Smooth muscle cell (in vitro differentiated cells): ENCODE data around the gene SPX. TPM values are rescaled to one million over a fixed set of nuclear protein-coding genes. Genes with fewer than 3 reads are reported as not detected.

Source experiments
- DNase-seq: peaks from one replicate; lab custom pipeline; 2025; ENCODE audit not compliant: unreplicated experiment; lab: John Stamatoyannopoulos, UW
- H2AFZ ChIP-seq: fragments of 200-600 bp; sonication (generic); 2 replicates; pipeline ENCODE4 v1.6.0; 2016; ENCODE audit warnings: antibody characterized with exemption, low read depth, mild to moderate bottlenecking
- H3F3A ChIP-seq: fragments of 200-600 bp; sonication (generic); 2 replicates; pipeline ENCODE4 v1.6.0; 2017; ENCODE audit warnings: antibody characterized with exemption, low read depth
- H3K27ac ChIP-seq: fragments of 200-600 bp; sonication (generic); 2 replicates; pipeline ENCODE4 v1.5.1; 2016; ENCODE audit warnings: low read depth, mild to moderate bottlenecking
- H3K27me3 ChIP-seq: fragments of 200-600 bp; sonication (generic); 2 replicates; pipeline ENCODE4 v1.6.1; 2016; ENCODE audit warnings: low read depth, mild to moderate bottlenecking
- H3K36me3 ChIP-seq: fragments of 200-600 bp; sonication (generic); 2 replicates; pipeline ENCODE4 v1.5.1; 2016; ENCODE audit warnings: low read depth
- H3K4me1 ChIP-seq: fragments of 200-600 bp; sonication (generic); 2 replicates; pipeline ENCODE4 v1.5.1; 2016; ENCODE audit warnings: low read depth
- H3K4me2 ChIP-seq: fragments of 200-600 bp; sonication (generic); 2 replicates; pipeline ENCODE4 v1.6.0; 2016; ENCODE audit warnings: mild to moderate bottlenecking
- H3K4me3 ChIP-seq: fragments of 200-600 bp; sonication (generic); 2 replicates; pipeline ENCODE4 v1.5.1; 2016; ENCODE audit warnings: mild to moderate bottlenecking
- H3K79me2 ChIP-seq: fragments of 200-600 bp; sonication (generic); 2 replicates; pipeline ENCODE4 v1.6.0; 2016; ENCODE audit warnings: low read depth, mild to moderate bottlenecking
- H3K9ac ChIP-seq: fragments of 200-600 bp; sonication (generic); 2 replicates; pipeline ENCODE4 v1.6.0; 2016; ENCODE audit warnings: low read depth
- H3K9me3 ChIP-seq: fragments of 200-600 bp; sonication (generic); replicated peaks from 2 replicates; pipeline ENCODE4 v1.5.1; 2016; ENCODE audit warnings: low read depth
- H4K20me1 ChIP-seq: fragments of 200-600 bp; sonication (generic); 2 replicates; pipeline ENCODE4 v1.6.0; 2016; ENCODE audit warnings: low read depth
- WGBS: methylation state at CpG from one replicate; pipeline ENCODE4 v1.1.7; 2016; ENCODE audit warnings: low lambda C conversion rate; 5-methylcytosine and 5-hydroxymethylcytosine counted together
- polyA plus RNA-seq: library from polyadenylated mRNA; unstranded; fragments of >200 nt; fragmentation: Nextera tagmentation; extraction: Ambion mirVana; gene quantifications from 2 replicates; pipeline ENCODE4 v1.2.1, GENCODE V29; 2016
- total RNA-seq: library from RNA; depleted of rRNA; stranded (reverse); fragments of >200 nt; gene quantifications from 2 replicates; pipeline ENCODE4 v1.2.3, GENCODE V29; 2014
- TF ChIP-seq, protein P1 (sequence below): fragments of 200-600 bp; sonication (generic); IDR thresholded peaks from 2 replicates; pipeline ENCODE4 v1.5.1; 2017; ENCODE audit warnings: borderline replicate concordance, mild to moderate bottlenecking, antibody characterized with exemption; ENCODE audit not compliant: insufficient read depth, poor library complexity, severe bottlenecking

Gene SPX
- total and polyA plus RNA-seq, 2 experiments from 2014 or later: 0.30 to 0.40 TPM

DNA sequence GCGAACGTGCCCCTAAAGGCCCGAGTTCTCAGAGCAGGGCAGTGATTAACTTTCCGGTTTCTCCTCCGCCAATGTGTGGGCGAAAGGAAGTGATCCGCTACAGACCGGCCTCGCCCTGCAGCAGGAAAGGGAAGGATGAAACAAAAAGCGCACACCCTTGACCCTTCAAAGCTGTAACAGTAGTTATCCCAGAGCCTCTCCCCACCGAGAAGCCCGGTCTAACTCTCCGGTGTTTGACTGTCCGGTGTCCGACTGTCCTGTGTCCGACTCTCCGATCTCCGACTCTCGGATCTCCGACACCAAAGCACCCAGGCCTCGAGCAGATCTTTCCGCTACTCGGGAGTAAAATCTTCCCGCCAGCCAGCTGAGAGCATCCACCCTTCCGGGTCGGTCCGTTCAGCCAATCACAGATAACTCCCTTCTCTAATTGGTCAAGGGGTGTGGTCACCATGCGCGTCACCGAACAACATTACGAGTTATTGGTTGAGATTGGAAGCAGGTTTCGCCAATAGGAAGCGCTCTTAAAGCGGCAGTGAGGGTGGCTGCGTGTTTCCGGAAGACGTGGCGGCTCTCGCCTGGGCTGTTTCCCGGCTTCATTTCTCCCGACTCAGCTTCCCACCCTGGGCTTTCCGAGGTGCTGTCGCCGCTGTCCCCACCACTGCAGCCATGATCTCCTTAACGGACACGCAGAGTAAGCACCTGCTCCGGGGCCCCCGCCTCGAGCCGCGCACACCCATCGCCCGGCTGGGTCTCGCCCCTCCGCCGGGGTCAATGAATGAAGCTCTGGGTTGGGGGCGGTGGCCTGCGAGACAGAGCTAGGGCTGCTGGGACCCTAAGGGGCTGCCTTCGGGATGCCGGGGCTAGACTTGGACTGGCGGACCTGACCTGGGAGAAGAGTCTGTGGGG, 24.6 kb upstream of the SPX start, which contains the start of the genes GOLT1B and RECQL:
Gene GOLT1B, plus strand, starts transcription at position 532 of the 906 bp plus-strand sequence. Its CDS starts 135 bp downstream, at position 667.
Gene RECQL, minus strand, starts transcription at position 378 of the 906 bp plus-strand sequence. CDS start 2,065 bp downstream, outside the sequence.
- Histone ChIP-seq H3K9ac (peak within 1 kb of the TSS; percentile 98), H3K9me3 (no peaks in the 10 kb centered on the region), H3F3A (peaks cover 4% of the 10 kb centered on the region), H4K20me1 (peaks cover 43% of the 10 kb centered on the region), H3K4me2 (peak within 1 kb of the TSS; percentile 97), H3K27me3 (no peaks in the 10 kb centered on the region), H3K27ac (peak within 1 kb of the TSS; percentile 97), H3K4me3 (peak within 1 kb of the TSS; percentile 94), H3K36me3 (no peaks in the 10 kb centered on the region), H3K4me1 (peaks cover 26% of the 10 kb centered on the region), H2AFZ (peak within 1 kb of the TSS; percentile 86), H3K79me2 (peaks cover 74% of the 10 kb centered on the region)
- TF ChIP-seq, protein P1, sequence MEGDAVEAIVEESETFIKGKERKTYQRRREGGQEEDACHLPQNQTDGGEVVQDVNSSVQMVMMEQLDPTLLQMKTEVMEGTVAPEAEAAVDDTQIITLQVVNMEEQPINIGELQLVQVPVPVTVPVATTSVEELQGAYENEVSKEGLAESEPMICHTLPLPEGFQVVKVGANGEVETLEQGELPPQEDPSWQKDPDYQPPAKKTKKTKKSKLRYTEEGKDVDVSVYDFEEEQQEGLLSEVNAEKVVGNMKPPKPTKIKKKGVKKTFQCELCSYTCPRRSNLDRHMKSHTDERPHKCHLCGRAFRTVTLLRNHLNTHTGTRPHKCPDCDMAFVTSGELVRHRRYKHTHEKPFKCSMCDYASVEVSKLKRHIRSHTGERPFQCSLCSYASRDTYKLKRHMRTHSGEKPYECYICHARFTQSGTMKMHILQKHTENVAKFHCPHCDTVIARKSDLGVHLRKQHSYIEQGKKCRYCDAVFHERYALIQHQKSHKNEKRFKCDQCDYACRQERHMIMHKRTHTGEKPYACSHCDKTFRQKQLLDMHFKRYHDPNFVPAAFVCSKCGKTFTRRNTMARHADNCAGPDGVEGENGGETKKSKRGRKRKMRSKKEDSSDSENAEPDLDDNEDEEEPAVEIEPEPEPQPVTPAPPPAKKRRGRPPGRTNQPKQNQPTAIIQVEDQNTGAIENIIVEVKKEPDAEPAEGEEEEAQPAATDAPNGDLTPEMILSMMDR: no peak
- 1% methylated on average over 61 of the region's 61 CpGs for WGBS
- DNase-seq: peak; percentile 64

- peak overlapping the region; percentile 97 for H3K4me2 ChIP-seq
- TF ChIP-seq, protein P1: no peak
- 3% methylated on average over 13 of the region's 14 CpGs for WGBS
- DNase-seq: no peak
- H3K27me3 ChIP-seq: no peaks in the 10 kb centered on the region
- peaks cover 4% of the 10 kb centered on the region for H3F3A ChIP-seq
- peaks cover 49% of the 10 kb centered on the region for H4K20me1 ChIP-seq
- peaks cover 80% of the 10 kb centered on the region for H3K79me2 ChIP-seq
- peaks cover 26% of the 10 kb centered on the region for H3K4me1 ChIP-seq
- H3K9ac ChIP-seq: peak overlapping the region; percentile 98
- peak overlapping the region; percentile 73 for H2AFZ ChIP-seq
- peak overlapping the region; percentile 94 for H3K4me3 ChIP-seq
- no peaks in the 10 kb centered on the region for H3K9me3 ChIP-seq
- no peaks in the 10 kb centered on the region for H3K36me3 ChIP-seq
- H3K27ac ChIP-seq: peak overlapping the region; percentile 97
These were observed 24.0 kb upstream of the SPX start for GRCh38 chr12:21502164-21502496.

GRCh38 chr12:21502872-21503271, 23.2 kb upstream of the SPX start:
- Histone ChIP-seq H3K36me3 (peaks cover 3% of the 10 kb centered on the region), H3F3A (peaks cover 4% of the 10 kb centered on the region), H3K27ac (peak overlapping the region; percentile 97), H3K9me3 (no peaks in the 10 kb centered on the region), H3K79me2 (peaks cover 88% of the 10 kb centered on the region), H3K4me2 (peak overlapping the region; percentile 97), H3K27me3 (no peaks in the 10 kb centered on the region), H3K4me1 (peaks cover 26% of the 10 kb centered on the region), H3K9ac (peak overlapping the region; percentile 98), H3K4me3 (peak overlapping the region; percentile 94), H2AFZ (no peak overlapping the region), H4K20me1 (peaks cover 56% of the 10 kb centered on the region)
- no peak for DNase-seq
- TF ChIP-seq, protein P1: no peak
- 89% methylated on average over 1 of the region's 1 CpG for WGBS
